ENCODE results near the gene PPHLN1.

DNA sequence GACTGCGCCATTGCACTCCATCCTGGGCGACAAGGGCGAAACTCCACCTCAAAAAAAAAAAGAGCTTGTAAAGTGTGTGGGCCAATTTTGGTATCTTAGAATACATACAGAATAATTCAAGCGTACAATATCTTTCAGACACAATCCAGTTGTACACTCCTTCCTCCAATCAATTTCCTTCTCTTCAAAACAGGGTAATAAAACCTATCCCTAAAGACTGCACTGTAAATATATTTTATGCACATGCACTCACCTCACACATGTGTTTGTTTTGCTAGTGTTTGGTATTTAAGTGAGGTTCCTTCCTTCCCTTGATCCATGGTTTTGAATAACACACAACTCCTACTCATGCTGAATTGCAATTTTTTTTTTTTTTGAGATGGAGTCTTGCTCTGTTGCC, 137.7 kb downstream of the PPHLN1 start:
- no peak for TF ChIP-seq POLR2A (IDR thresholded peaks at IDR 0.05)
- TF ChIP-seq, protein P1, sequence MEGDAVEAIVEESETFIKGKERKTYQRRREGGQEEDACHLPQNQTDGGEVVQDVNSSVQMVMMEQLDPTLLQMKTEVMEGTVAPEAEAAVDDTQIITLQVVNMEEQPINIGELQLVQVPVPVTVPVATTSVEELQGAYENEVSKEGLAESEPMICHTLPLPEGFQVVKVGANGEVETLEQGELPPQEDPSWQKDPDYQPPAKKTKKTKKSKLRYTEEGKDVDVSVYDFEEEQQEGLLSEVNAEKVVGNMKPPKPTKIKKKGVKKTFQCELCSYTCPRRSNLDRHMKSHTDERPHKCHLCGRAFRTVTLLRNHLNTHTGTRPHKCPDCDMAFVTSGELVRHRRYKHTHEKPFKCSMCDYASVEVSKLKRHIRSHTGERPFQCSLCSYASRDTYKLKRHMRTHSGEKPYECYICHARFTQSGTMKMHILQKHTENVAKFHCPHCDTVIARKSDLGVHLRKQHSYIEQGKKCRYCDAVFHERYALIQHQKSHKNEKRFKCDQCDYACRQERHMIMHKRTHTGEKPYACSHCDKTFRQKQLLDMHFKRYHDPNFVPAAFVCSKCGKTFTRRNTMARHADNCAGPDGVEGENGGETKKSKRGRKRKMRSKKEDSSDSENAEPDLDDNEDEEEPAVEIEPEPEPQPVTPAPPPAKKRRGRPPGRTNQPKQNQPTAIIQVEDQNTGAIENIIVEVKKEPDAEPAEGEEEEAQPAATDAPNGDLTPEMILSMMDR (IDR thresholded peaks at IDR 0.05) = no peak
